OCI-LY7 (cell line): ENCODE measurements around the gene OXCT1.

Source experiments
- EZH2phosphoT487 ChIP-seq: fragments of 200-600 bp; sonication (generic); IDR thresholded peaks from 2 replicates; pipeline ENCODE4 v1.6.1; 2018; ENCODE audit warnings: low read depth, borderline replicate concordance, mild to moderate bottlenecking, mixed run types, antibody characterized with exemption, low read length, moderate library complexity, mixed read lengths
- TF ChIP-seq, protein P1 (sequence below): fragments of 200-600 bp; sonication (generic); conservative IDR thresholded peaks from 2 replicates; pipeline ENCODE4 v1.5.1; 2014; ENCODE audit warnings: mild to moderate bottlenecking, antibody characterized with exemption, low read length, moderate library complexity, mixed read lengths

GRCh38 chr5:41790038-41790776 is 80.0 kb downstream of the OXCT1 start:
- TF ChIP-seq, protein P1, sequence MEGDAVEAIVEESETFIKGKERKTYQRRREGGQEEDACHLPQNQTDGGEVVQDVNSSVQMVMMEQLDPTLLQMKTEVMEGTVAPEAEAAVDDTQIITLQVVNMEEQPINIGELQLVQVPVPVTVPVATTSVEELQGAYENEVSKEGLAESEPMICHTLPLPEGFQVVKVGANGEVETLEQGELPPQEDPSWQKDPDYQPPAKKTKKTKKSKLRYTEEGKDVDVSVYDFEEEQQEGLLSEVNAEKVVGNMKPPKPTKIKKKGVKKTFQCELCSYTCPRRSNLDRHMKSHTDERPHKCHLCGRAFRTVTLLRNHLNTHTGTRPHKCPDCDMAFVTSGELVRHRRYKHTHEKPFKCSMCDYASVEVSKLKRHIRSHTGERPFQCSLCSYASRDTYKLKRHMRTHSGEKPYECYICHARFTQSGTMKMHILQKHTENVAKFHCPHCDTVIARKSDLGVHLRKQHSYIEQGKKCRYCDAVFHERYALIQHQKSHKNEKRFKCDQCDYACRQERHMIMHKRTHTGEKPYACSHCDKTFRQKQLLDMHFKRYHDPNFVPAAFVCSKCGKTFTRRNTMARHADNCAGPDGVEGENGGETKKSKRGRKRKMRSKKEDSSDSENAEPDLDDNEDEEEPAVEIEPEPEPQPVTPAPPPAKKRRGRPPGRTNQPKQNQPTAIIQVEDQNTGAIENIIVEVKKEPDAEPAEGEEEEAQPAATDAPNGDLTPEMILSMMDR: no peak
- no peak for TF ChIP-seq EZH2phosphoT487
